ENCODE results near the gene PSMD11. TPM values are rescaled to one million over a fixed set of nuclear protein-coding genes. Genes with fewer than 3 reads are reported as not detected.

The PSMD11 gene
- total and polyA plus RNA-seq, 2 donors = 37.7 to 49.0 TPM

- no peaks in the 10 kb centered on the region for H3K36me3 ChIP-seq (ENCODE audit: insufficient read depth)
- no peaks in the 10 kb centered on the region for H3K4me1 ChIP-seq (ENCODE audit: insufficient read depth)
- DNase-seq (ENCODE audit: extremely low spot score) = no peak
- whole genome bisulfite sequencing = 80% methylated on average over 18 of the region's 18 CpGs
- no peak overlapping the region for H3K27ac ChIP-seq (ENCODE audit: low read depth)
- H3K4me3 ChIP-seq (ENCODE audit: low read depth, low read length) = no peak overlapping the region
Measured at GRCh38 chr17:32497431-32498205, 53.3 kb downstream of the PSMD11 start.

GRCh38 chr17:32498391-32498790, 54.1 kb downstream of the PSMD11 start:
- H3K4me1 ChIP-seq (ENCODE audit: insufficient read depth) = no peaks in the 10 kb centered on the region
- H3K27ac ChIP-seq (ENCODE audit: low read depth) = no peak overlapping the region
- 64% methylated on average over 9 of the region's 9 CpGs for WGBS
- H3K36me3 ChIP-seq (ENCODE audit: insufficient read depth) = no peaks in the 10 kb centered on the region
- H3K4me3 ChIP-seq (ENCODE audit: low read depth, low read length) = no peak overlapping the region
- no peak for DNase-seq (ENCODE audit: extremely low spot score)

GRCh38 chr17:32502013-32502412, 57.7 kb downstream of the PSMD11 start:
- 95% methylated on average over 3 of the region's 3 CpGs for WGBS
- H3K4me3 ChIP-seq (ENCODE audit: low read depth, low read length) = no peak overlapping the region
- H3K36me3 ChIP-seq (ENCODE audit: insufficient read depth) = no peaks in the 10 kb centered on the region
- no peak for DNase-seq (ENCODE audit: extremely low spot score)
- peaks cover 1% of the 10 kb centered on the region for H3K4me1 ChIP-seq (ENCODE audit: insufficient read depth)
- H3K27ac ChIP-seq (ENCODE audit: low read depth) = no peak overlapping the region

- Histone ChIP-seq H3K4me3 (ENCODE audit: low read depth, low read length) (no peak overlapping the region), H3K36me3 (ENCODE audit: insufficient read depth) (no peaks in the 10 kb centered on the region), H3K4me1 (ENCODE audit: insufficient read depth) (peaks cover 1% of the 10 kb centered on the region), H3K27ac (ENCODE audit: low read depth) (no peak overlapping the region)
- 66% methylated on average over 10 of the region's 10 CpGs for WGBS
- DNase-seq (ENCODE audit: extremely low spot score) = no peak
Measured at GRCh38 chr17:32502710-32503109, 58.4 kb downstream of the PSMD11 start.

GRCh38 chr17:32503251-32504165, 59.2 kb downstream of the PSMD11 start:
- 59% methylated on average over 7 of the region's 7 CpGs for WGBS
- Histone ChIP-seq H3K4me1 (ENCODE audit: insufficient read depth) (peaks cover 1% of the 10 kb centered on the region), H3K27ac (ENCODE audit: low read depth) (peak overlapping the region; percentile 43), H3K36me3 (ENCODE audit: insufficient read depth) (no peaks in the 10 kb centered on the region), H3K4me3 (ENCODE audit: low read depth, low read length) (no peak overlapping the region)
- DNase-seq (ENCODE audit: extremely low spot score) = no peak

GRCh38 chr17:32504166-32504990, 60.1 kb downstream of the PSMD11 start:
- WGBS = 68% methylated on average over 18 of the region's 18 CpGs
- no peak for DNase-seq (ENCODE audit: extremely low spot score)

GRCh38 chr17:32508926-32509325, 64.6 kb downstream of the PSMD11 start:
- WGBS = 83% methylated on average over 5 of the region's 5 CpGs
- Histone ChIP-seq H3K4me1 (ENCODE audit: insufficient read depth) (peaks cover 1% of the 10 kb centered on the region), H3K27ac (ENCODE audit: low read depth) (no peak overlapping the region), H3K36me3 (ENCODE audit: insufficient read depth) (no peaks in the 10 kb centered on the region), H3K4me3 (ENCODE audit: low read depth, low read length) (no peak overlapping the region)
- no peak for DNase-seq (ENCODE audit: extremely low spot score)

More at GRCh38 chr17:32504166-32504990, 60.1 kb downstream of the PSMD11 start:
- H3K4me1 ChIP-seq (ENCODE audit: insufficient read depth) = peaks cover 1% of the 10 kb centered on the region
- H3K27ac ChIP-seq (ENCODE audit: low read depth) = peak overlapping the region; percentile 43
- no peak overlapping the region for H3K4me3 ChIP-seq (ENCODE audit: low read depth, low read length)
- no peaks in the 10 kb centered on the region for H3K36me3 ChIP-seq (ENCODE audit: insufficient read depth)

- no peaks in the 10 kb centered on the region for H3K36me3 ChIP-seq (ENCODE audit: insufficient read depth)
- no peak overlapping the region for H3K27ac ChIP-seq (ENCODE audit: low read depth)
- WGBS = 82% methylated on average over 7 of the region's 7 CpGs
- DNase-seq (ENCODE audit: extremely low spot score) = no peak
- no peaks in the 10 kb centered on the region for H3K4me1 ChIP-seq (ENCODE audit: insufficient read depth)
- no peak overlapping the region for H3K4me3 ChIP-seq (ENCODE audit: low read depth, low read length)
Measured at GRCh38 chr17:32510466-32510865, 66.2 kb downstream of the PSMD11 start.

- Histone ChIP-seq H3K4me1 (ENCODE audit: insufficient read depth) (no peaks in the 10 kb centered on the region), H3K36me3 (ENCODE audit: insufficient read depth) (no peaks in the 10 kb centered on the region), H3K4me3 (ENCODE audit: low read depth, low read length) (no peak overlapping the region), H3K27ac (ENCODE audit: low read depth) (no peak overlapping the region)
- DNase-seq (ENCODE audit: extremely low spot score) = no peak
- WGBS = 82% methylated on average over 2 of the region's 2 CpGs
Measured at GRCh38 chr17:32512328-32512727, 68.0 kb downstream of the PSMD11 start.

GRCh38 chr17:32513579-32513978, 69.3 kb downstream of the PSMD11 start:
- Histone ChIP-seq H3K4me3 (ENCODE audit: low read depth, low read length) (no peak overlapping the region), H3K4me1 (ENCODE audit: insufficient read depth) (no peaks in the 10 kb centered on the region), H3K36me3 (ENCODE audit: insufficient read depth) (no peaks in the 10 kb centered on the region), H3K27ac (ENCODE audit: low read depth) (no peak overlapping the region)
- no peak for DNase-seq (ENCODE audit: extremely low spot score)
- 74% methylated on average over 3 of the region's 3 CpGs for WGBS

GRCh38 chr17:32514606-32515005, 70.3 kb downstream of the PSMD11 start:
- Histone ChIP-seq H3K27ac (ENCODE audit: low read depth) (no peak overlapping the region), H3K4me1 (ENCODE audit: insufficient read depth) (peaks cover 1% of the 10 kb centered on the region), H3K36me3 (ENCODE audit: insufficient read depth) (no peaks in the 10 kb centered on the region), H3K4me3 (ENCODE audit: low read depth, low read length) (no peak overlapping the region)
- WGBS = 68% methylated on average over 4 of the region's 4 CpGs
- no peak for DNase-seq (ENCODE audit: extremely low spot score)

GRCh38 chr17:32515677-32516383, 71.5 kb downstream of the PSMD11 start:
- DNase-seq (ENCODE audit: extremely low spot score) = no peak
- 90% methylated on average over 4 of the region's 4 CpGs for WGBS
- Histone ChIP-seq H3K27ac (ENCODE audit: low read depth) (no peak overlapping the region), H3K4me1 (ENCODE audit: insufficient read depth) (peaks cover 1% of the 10 kb centered on the region), H3K4me3 (ENCODE audit: low read depth, low read length) (no peak overlapping the region), H3K36me3 (ENCODE audit: insufficient read depth) (no peaks in the 10 kb centered on the region)

- no peak for DNase-seq (ENCODE audit: extremely low spot score)
- H3K4me3 ChIP-seq (ENCODE audit: low read depth, low read length) = no peak overlapping the region
- WGBS = 37% methylated on average over 2 of the region's 2 CpGs
- H3K36me3 ChIP-seq (ENCODE audit: insufficient read depth) = no peaks in the 10 kb centered on the region
- no peak overlapping the region for H3K27ac ChIP-seq (ENCODE audit: low read depth)
- H3K4me1 ChIP-seq (ENCODE audit: insufficient read depth) = peaks cover 1% of the 10 kb centered on the region
Measured at GRCh38 chr17:32516450-32516849, 72.1 kb downstream of the PSMD11 start.

Data from urinary bladder (tissue), 4 donors.